Adrenal gland (tissue), 5 donors: ENCODE data around the gene MTERF2.
"Not testable (repeated sequence)": the region's sequence is repeated elsewhere in the genome, so short reads cannot be mapped to it uniquely, and the experiment has no call there.

Source experiments
- CTCF ChIP-seq, 6 experiments: fragments of 450-650 bp in 4 of 6; fragments of 200-600 bp in 2 of 6; sonication (generic) in 1 of 6; IDR thresholded peaks; 1 replicate in 5 of 6; 2 replicates in 1 of 6; pipeline versions ENCODE4 v1.5.1 to v1.8.0; 2016 to 2021; ENCODE audit warnings: antibody characterized with exemption in 6 of 6, mild to moderate bottlenecking in 2 of 6, moderate library complexity in 1 of 6
- POLR2A ChIP-seq, 2 donors: fragments of 450-650 bp; IDR thresholded peaks; one replicate each; pipeline ENCODE4 v1.6.1; 2017; ENCODE audit warnings: antibody characterized with exemption in 2 of 2, mild to moderate bottlenecking in 2 of 2, moderate library complexity in 1 of 2
- donor health status: DM: no; HTN: no; CAD: no.

DNA sequence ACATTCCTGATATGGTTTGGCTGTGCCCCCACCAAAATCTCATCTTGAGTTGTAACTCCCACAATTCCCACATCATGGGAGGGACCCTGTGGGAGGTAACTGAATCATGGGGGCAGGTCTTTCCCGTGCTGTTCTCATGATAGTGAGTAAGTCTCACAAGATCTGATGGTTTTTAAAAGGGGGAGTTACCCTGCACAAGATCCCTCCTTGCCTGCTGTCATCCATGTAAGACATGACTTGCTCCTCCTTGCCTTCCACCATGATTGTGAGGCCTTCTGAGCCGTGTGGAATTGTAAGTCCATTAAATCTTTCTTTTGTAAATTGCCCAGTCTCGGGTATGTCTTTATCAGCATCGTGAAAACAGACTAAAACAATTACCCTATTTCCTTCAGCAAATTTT lies 15.7 kb upstream of the MTERF2 start:
- TF ChIP-seq CTCF, POLR2A (IDR thresholded peaks at IDR 0.05): not testable (repeated sequence)
